Stimulated activated CD4-positive, alpha-beta T cell treated with anti-CD3 and anti-CD28 coated beads, Interleukin-4, amount 100 ng/mL, for 48 hours (primary cell): ENCODE measurements around the gene TBRG4.
A peak's percentile ranks its signal among the peaks of the same experiment; 100 is the strongest.

Experiments used
- DNase-seq, 2 donors: peaks; one replicate each; pipeline ENCODE4 v3.0.0-alpha.2; 2020; ENCODE audit warnings: low read depth in 2 of 2

TBRG4 gene

GRCh38 chr7:45143616-45144015 lies 32.1 kb upstream of the TBRG4 start:
- DNase-seq = no peak

GRCh38 chr7:45140827-45141226 lies 29.3 kb upstream of the TBRG4 start:
- no peak for DNase-seq

- DNase-seq = no peak
Measured at GRCh38 chr7:45138433-45139267, 27.2 kb upstream of the TBRG4 start.

- peak; percentile 45 to 46 for DNase-seq
Measured at GRCh38 chr7:45136106-45137060, 24.9 kb upstream of the TBRG4 start.

GRCh38 chr7:45133877-45134276 lies 22.4 kb upstream of the TBRG4 start:
- DNase-seq = no peak

GRCh38 chr7:45133352-45133751 lies 21.9 kb upstream of the TBRG4 start:
- no peak for DNase-seq

GRCh38 chr7:45132708-45133320 lies 21.3 kb upstream of the TBRG4 start:
- no peak for DNase-seq

- DNase-seq = no peak
Measured at GRCh38 chr7:45131891-45132290, 20.4 kb upstream of the TBRG4 start.

- DNase-seq = no peak
Measured at GRCh38 chr7:45130910-45131309, 19.4 kb upstream of the TBRG4 start.

GRCh38 chr7:45129906-45130305 lies 18.4 kb upstream of the TBRG4 start:
- DNase-seq = no peak

GRCh38 chr7:45129181-45129800 lies 17.8 kb upstream of the TBRG4 start:
- DNase-seq = no peak

GRCh38 chr7:45126920-45127319 lies 15.4 kb upstream of the TBRG4 start:
- DNase-seq = no peak

- no peak for DNase-seq
Measured at GRCh38 chr7:45126201-45126600, 14.7 kb upstream of the TBRG4 start.

GRCh38 chr7:45125193-45125904 lies 13.9 kb upstream of the TBRG4 start:
- no peak for DNase-seq

GRCh38 chr7:45123913-45124710 lies 12.6 kb upstream of the TBRG4 start:
- DNase-seq = no peak

- no peak for DNase-seq
Measured at GRCh38 chr7:45122975-45123860, 11.7 kb upstream of the TBRG4 start.

- DNase-seq = no peak
Measured at GRCh38 chr7:45119550-45119949, 8.1 kb upstream of the TBRG4 start.

- DNase-seq = no peak
Measured at GRCh38 chr7:45118889-45119331, 7.4 kb upstream of the TBRG4 start.

GRCh38 chr7:45118292-45118691 lies 6.8 kb upstream of the TBRG4 start:
- DNase-seq = no peak
